Chondrocyte (in vitro differentiated cells): ENCODE results near the gene TSPAN15. TPM values are rescaled to one million over a fixed set of nuclear protein-coding genes. Genes with fewer than 3 reads are reported as not detected.

ENCODE experiments used
- DNase-seq: peaks from one replicate; pipeline ENCODE4 v3.0.0; 2021; ENCODE audit warnings: mixed read lengths, low spot score
- H3K27ac Mint-ChIP-seq: one replicate; pipeline ENCODE4 v1.8.0; 2021; ENCODE audit warnings: mild to moderate bottlenecking, moderate library complexity, mixed read lengths; ENCODE audit not compliant: unreplicated experiment
- H3K27me3 Mint-ChIP-seq: 2 replicates; pipeline ENCODE4 v1.8.0; 2021; ENCODE audit warnings: low read depth, mixed read lengths
- H3K36me3 Mint-ChIP-seq: 2 replicates; pipeline ENCODE4 v1.8.0; 2021; ENCODE audit warnings: low read depth, mixed read lengths
- H3K4me1 Mint-ChIP-seq: 2 replicates; pipeline ENCODE4 v1.8.0; 2021; ENCODE audit warnings: low read depth, mild to moderate bottlenecking, mixed read lengths
- H3K4me3 Mint-ChIP-seq: one replicate; pipeline ENCODE4 v1.8.0; 2021; ENCODE audit warnings: mild to moderate bottlenecking, moderate library complexity, mixed read lengths; ENCODE audit not compliant: unreplicated experiment
- H3K9me3 Mint-ChIP-seq: 2 replicates; pipeline ENCODE4 v1.8.0; 2021; ENCODE audit warnings: low read depth, mixed read lengths
- CTCF ChIP-seq: fragments of 200-600 bp; sonication (generic); IDR thresholded peaks from 2 replicates; pipeline ENCODE4 v1.5.0; 2021; ENCODE audit warnings: antibody characterized with exemption, mild to moderate bottlenecking, moderate library complexity
- long read RNA-seq: library from polyadenylated mRNA; stranded (forward); transcript quantifications from one replicate; pipeline ENCODE4 v2.0.0, GENCODE V29; 2021
- total RNA-seq: library from RNA; stranded (reverse); gene quantifications from 3 replicates; pipeline ENCODE4 v1.2.1, GENCODE V29; 2021

Gene TSPAN15
- 1.7 to 11.1 TPM (median 8.9 TPM) in 3 replicates for total RNA-seq
- long read RNA-seq, transcript TSPAN15-201 (8 exons, 1,698 nt): major isoform, 12 of 14 reads
- long read RNA-seq, partial matches to known transcripts: 1 of 14 reads
- long read RNA-seq, other reads (novel, unspliced or antisense): 1 of 14 reads

DNA sequence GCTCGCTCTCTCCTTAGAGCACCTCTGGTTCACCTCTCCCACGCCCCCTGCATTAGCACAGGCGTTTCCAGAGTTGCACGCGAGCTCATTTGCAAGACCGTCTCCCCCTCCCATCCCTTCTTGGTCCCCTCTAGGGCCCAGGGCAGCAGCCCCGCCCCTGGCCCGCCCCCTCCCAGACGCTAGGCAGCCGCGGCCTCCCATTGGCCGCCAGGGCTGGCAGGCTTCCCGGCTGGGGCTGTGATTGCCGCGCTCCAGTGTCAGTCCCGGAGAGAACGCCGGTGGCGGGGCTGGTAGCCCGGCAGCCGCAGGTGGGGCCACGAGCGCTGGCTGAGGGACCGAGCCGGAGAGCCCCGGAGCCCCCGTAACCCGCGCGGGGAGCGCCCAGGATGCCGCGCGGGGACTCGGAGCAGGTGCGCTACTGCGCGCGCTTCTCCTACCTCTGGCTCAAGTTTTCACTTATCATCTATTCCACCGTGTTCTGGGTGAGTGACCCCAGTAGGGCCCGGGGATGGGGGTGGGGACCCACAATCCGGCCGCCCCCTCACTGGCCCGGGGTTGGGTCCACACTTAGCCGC is at the start of gene TSPAN15:
Gene TSPAN15, plus strand, starts transcription at position 257 of the 575 bp plus-strand sequence. Its CDS starts 130 bp downstream, at position 387.
- no peak for TF ChIP-seq CTCF
- Mint-ChIP-seq H3K4me3 (peak within 1 kb of the TSS; percentile 85), H3K27ac (no peak within 1 kb of the TSS), H3K4me1 (peaks cover 20% of the 10 kb centered on the region), H3K9me3 (no peaks in the 10 kb centered on the region), H3K36me3 (peaks cover 1% of the 10 kb centered on the region), H3K27me3 (peaks cover 3% of the 10 kb centered on the region)
- DNase-seq: no peak

DNA sequence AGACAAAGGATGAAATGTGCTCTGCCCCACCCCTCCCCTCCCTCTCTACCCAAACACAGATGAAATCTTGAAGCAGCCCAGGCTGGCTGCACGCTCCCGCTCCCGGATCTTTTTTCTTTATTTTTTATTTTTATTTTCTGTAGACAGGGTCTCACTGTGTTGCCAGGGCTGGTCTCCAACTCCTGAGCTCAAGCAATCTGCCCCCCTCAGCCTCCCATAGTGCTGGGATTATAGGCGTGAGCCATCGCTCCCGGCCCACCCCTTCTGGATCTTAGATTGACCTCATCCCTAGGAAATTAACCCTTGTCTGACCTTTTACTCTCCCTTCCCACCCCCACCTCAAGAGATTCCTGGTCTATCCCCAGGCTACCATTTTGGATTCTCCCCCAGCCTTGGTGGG is 48.9 kb upstream of the TSPAN15 start:
- TF ChIP-seq CTCF: no peak
- DNase-seq: no peak
- peaks cover 26% of the 10 kb centered on the region for H3K36me3 Mint-ChIP-seq
- no peaks in the 10 kb centered on the region for H3K27me3 Mint-ChIP-seq
- no peaks in the 10 kb centered on the region for H3K9me3 Mint-ChIP-seq
- no peak overlapping the region for H3K27ac Mint-ChIP-seq
- H3K4me3 Mint-ChIP-seq: no peak overlapping the region
- peaks cover 12% of the 10 kb centered on the region for H3K4me1 Mint-ChIP-seq

DNA sequence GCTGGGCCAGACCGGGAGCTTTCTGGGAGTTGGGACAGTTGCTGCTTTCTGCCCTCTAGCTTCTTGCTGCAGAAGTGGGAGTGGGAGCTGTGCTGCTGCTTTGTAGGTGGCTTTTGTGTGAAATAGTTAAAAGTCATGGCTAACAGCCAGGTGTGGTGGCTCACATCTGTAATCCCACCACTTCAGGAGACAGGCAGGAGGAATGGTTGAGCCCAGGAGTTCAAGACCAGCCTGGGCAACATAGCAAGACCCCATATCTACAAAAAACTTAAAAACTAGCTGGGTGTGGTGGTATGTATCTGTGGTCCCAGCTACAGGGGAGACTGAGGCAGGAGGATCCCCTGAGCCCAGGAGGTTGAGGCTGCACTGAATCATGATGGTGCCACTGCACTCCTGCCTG is 48.2 kb upstream of the TSPAN15 start:
- Mint-ChIP-seq H3K4me3 (no peak overlapping the region), H3K27me3 (no peaks in the 10 kb centered on the region), H3K27ac (no peak overlapping the region), H3K4me1 (peaks cover 17% of the 10 kb centered on the region), H3K9me3 (no peaks in the 10 kb centered on the region), H3K36me3 (peaks cover 26% of the 10 kb centered on the region)
- no peak for TF ChIP-seq CTCF
- DNase-seq: no peak

DNA sequence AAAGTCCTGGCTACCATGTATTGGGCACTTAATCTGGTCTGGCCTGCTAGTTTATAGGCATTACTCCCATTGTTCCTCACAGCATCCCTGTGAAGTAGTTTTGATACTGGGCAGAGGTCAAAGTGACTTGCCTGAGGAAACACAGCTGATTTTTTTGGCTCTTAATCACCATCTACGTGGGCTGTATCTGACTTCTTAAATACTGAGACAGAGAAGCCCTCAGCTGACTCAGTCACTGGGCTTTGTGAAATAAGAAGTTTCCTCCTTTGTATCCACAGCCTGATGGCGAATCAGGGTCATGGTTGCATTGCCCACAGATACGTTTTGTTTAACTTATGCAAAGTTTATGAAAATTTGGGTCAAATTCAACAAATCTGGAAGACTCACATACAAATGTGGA is 47.7 kb upstream of the TSPAN15 start:
- no peak overlapping the region for H3K27ac Mint-ChIP-seq
- no peak overlapping the region for H3K4me3 Mint-ChIP-seq

GRCh38 chr10:69404786-69405185 is 46.5 kb upstream of the TSPAN15 start:
- peaks cover 20% of the 10 kb centered on the region for H3K36me3 Mint-ChIP-seq
- TF ChIP-seq CTCF: no peak
- H3K4me1 Mint-ChIP-seq: peaks cover 25% of the 10 kb centered on the region
- no peaks in the 10 kb centered on the region for H3K9me3 Mint-ChIP-seq
- H3K27me3 Mint-ChIP-seq: no peaks in the 10 kb centered on the region
- no peak overlapping the region for H3K4me3 Mint-ChIP-seq
- no peak for DNase-seq
- no peak overlapping the region for H3K27ac Mint-ChIP-seq

More for the DNA sequence above, 47.7 kb upstream of the TSPAN15 start:
- TF ChIP-seq CTCF: no peak
- H3K27me3 Mint-ChIP-seq: no peaks in the 10 kb centered on the region
- peaks cover 25% of the 10 kb centered on the region for H3K36me3 Mint-ChIP-seq
- no peak for DNase-seq
- H3K9me3 Mint-ChIP-seq: no peaks in the 10 kb centered on the region
- peaks cover 21% of the 10 kb centered on the region for H3K4me1 Mint-ChIP-seq
